H1 (cell line): Measurements from ENCODE around the gene SMYD3. TPM values are rescaled to one million over a fixed set of nuclear protein-coding genes. Genes with fewer than 3 reads are reported as not detected.

Experiments used
- polyA plus RNA-seq, 7 experiments: library from polyadenylated mRNA; depleted of rRNA in 3 of 7; stranded (reverse) in 5 of 7; unstranded in 2 of 7; fragments of >200 nt in 5 of 7; fragments of 200-250 nt in 2 of 7; gene quantifications; 1 replicate in 5 of 7; 2 replicates in 1 of 7; 4 replicates in 1 of 7; pipeline versions ENCODE4 v1.2.1 to v1.2.3, GENCODE V29; 2011 to 2013; ENCODE audit warnings: missing spikeins in 2 of 7, mixed read lengths in 2 of 7
- total RNA-seq: library from RNA; stranded (reverse); fragmentation: NEBNext Ultra II Directional; extraction: Animal tissue kit (Norgen Biotek cat#: 25700); gene quantifications from 2 replicates; pipeline ENCODE4 v1.2.1, GENCODE V29; 2021
- TF ChIP-seq, protein P1 (sequence below): fragments of 300-600 bp; sonication (generic); IDR thresholded peaks from 2 replicates; pipeline ENCODE4 v1.7.1; 2012; ENCODE audit warnings: low read length, moderate library complexity, mild to moderate bottlenecking, inconsistent platforms; ENCODE audit not compliant: insufficient replicate concordance

The SMYD3 gene
- total and polyA plus RNA-seq, 2 of the 8 experiments (the other 6 are each of a cell fraction or from before 2014, with no cell fraction given) = 17.3 to 25.4 TPM

DNA sequence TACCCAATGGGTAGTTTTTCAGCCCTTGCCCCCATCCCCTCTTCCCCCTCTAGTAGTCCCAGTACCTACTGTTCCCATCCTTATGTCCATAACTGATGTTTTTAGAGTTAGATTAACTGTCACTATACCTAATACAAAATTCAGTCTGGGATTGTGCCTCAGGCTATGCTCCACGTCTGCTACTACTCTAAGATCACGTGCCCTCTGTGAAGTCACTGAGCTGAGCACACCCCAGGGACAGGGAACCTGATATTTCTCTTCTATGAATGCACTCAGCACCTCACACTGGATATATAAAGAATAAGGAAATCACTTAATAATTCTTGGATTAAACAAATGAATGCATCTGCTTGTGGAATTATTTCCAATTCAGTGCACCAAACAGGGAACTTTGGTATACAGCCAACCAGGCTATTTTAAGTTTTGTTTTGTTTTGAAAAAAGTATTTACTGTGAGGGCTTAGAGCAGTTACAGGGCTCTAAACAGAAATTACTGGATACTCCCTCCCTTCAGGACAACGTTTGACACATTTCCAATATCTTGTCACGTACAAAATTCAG, 307.9 kb downstream of the SMYD3 start (continued):
- TF ChIP-seq, protein P1, sequence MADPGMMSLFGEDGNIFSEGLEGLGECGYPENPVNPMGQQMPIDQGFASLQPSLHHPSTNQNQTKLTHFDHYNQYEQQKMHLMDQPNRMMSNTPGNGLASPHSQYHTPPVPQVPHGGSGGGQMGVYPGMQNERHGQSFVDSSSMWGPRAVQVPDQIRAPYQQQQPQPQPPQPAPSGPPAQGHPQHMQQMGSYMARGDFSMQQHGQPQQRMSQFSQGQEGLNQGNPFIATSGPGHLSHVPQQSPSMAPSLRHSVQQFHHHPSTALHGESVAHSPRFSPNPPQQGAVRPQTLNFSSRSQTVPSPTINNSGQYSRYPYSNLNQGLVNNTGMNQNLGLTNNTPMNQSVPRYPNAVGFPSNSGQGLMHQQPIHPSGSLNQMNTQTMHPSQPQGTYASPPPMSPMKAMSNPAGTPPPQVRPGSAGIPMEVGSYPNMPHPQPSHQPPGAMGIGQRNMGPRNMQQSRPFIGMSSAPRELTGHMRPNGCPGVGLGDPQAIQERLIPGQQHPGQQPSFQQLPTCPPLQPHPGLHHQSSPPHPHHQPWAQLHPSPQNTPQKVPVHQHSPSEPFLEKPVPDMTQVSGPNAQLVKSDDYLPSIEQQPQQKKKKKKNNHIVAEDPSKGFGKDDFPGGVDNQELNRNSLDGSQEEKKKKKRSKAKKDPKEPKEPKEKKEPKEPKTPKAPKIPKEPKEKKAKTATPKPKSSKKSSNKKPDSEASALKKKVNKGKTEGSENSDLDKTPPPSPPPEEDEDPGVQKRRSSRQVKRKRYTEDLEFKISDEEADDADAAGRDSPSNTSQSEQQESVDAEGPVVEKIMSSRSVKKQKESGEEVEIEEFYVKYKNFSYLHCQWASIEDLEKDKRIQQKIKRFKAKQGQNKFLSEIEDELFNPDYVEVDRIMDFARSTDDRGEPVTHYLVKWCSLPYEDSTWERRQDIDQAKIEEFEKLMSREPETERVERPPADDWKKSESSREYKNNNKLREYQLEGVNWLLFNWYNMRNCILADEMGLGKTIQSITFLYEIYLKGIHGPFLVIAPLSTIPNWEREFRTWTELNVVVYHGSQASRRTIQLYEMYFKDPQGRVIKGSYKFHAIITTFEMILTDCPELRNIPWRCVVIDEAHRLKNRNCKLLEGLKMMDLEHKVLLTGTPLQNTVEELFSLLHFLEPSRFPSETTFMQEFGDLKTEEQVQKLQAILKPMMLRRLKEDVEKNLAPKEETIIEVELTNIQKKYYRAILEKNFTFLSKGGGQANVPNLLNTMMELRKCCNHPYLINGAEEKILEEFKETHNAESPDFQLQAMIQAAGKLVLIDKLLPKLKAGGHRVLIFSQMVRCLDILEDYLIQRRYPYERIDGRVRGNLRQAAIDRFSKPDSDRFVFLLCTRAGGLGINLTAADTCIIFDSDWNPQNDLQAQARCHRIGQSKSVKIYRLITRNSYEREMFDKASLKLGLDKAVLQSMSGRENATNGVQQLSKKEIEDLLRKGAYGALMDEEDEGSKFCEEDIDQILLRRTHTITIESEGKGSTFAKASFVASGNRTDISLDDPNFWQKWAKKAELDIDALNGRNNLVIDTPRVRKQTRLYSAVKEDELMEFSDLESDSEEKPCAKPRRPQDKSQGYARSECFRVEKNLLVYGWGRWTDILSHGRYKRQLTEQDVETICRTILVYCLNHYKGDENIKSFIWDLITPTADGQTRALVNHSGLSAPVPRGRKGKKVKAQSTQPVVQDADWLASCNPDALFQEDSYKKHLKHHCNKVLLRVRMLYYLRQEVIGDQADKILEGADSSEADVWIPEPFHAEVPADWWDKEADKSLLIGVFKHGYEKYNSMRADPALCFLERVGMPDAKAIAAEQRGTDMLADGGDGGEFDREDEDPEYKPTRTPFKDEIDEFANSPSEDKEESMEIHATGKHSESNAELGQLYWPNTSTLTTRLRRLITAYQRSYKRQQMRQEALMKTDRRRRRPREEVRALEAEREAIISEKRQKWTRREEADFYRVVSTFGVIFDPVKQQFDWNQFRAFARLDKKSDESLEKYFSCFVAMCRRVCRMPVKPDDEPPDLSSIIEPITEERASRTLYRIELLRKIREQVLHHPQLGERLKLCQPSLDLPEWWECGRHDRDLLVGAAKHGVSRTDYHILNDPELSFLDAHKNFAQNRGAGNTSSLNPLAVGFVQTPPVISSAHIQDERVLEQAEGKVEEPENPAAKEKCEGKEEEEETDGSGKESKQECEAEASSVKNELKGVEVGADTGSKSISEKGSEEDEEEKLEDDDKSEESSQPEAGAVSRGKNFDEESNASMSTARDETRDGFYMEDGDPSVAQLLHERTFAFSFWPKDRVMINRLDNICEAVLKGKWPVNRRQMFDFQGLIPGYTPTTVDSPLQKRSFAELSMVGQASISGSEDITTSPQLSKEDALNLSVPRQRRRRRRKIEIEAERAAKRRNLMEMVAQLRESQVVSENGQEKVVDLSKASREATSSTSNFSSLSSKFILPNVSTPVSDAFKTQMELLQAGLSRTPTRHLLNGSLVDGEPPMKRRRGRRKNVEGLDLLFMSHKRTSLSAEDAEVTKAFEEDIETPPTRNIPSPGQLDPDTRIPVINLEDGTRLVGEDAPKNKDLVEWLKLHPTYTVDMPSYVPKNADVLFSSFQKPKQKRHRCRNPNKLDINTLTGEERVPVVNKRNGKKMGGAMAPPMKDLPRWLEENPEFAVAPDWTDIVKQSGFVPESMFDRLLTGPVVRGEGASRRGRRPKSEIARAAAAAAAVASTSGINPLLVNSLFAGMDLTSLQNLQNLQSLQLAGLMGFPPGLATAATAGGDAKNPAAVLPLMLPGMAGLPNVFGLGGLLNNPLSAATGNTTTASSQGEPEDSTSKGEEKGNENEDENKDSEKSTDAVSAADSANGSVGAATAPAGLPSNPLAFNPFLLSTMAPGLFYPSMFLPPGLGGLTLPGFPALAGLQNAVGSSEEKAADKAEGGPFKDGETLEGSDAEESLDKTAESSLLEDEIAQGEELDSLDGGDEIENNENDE = no peak
